Suprapubic skin (tissue), 3 donors: ENCODE results near the gene CD180.

ENCODE experiments used
- CTCF ChIP-seq, 2 donors: fragments of 200-600 bp in 1 of 2; fragments of 450-650 bp in 1 of 2; sonication (generic) in 1 of 2; IDR thresholded peaks; one replicate each; pipeline ENCODE4 v1.5.1; 2016 to 2019; ENCODE audit warnings: antibody characterized with exemption in 2 of 2, mild to moderate bottlenecking in 1 of 2, moderate library complexity in 1 of 2
- POLR2AphosphoS5 ChIP-seq, 3 donors: sonication (generic); formaldehyde crosslinking; IDR thresholded peaks; one replicate each; pipeline ENCODE4 v1.6.1; 2017; ENCODE audit warnings: antibody characterized with exemption in 3 of 3

- TF ChIP-seq POLR2AphosphoS5 (IDR thresholded peaks at IDR 0.05) (no peak), CTCF (IDR thresholded peaks at IDR 0.05) (no peak)
Measured at GRCh38 chr5:67189931-67190330, 6.7 kb downstream of the CD180 start.
